Lung microvascular endothelial cell (primary cell): ENCODE data around the gene MACF1. TPM values are rescaled to one million over a fixed set of nuclear protein-coding genes. Genes with fewer than 3 reads are reported as not detected.
"Not testable (repeated sequence)": the region's sequence is repeated elsewhere in the genome, so short reads cannot be mapped to it uniquely, and the experiment has no call there.

Experiments used
- DNase-seq, 2 donors: peaks; one replicate each; pipeline versions ENCODE4 v3.0.0 to v3.0.0-alpha.2; 2010; ENCODE audit warnings: low read depth in 2 of 2
- total RNA-seq: library from RNA; depleted of rRNA; stranded (reverse); fragments of >200 nt; gene quantifications from 2 replicates; pipeline ENCODE4 v1.2.1, GENCODE V29; 2014

Gene MACF1
- total RNA-seq, 1 donor from 2014 or later = 392 TPM

- DNase-seq = no peak
Measured at GRCh38 chr1:39413902-39414528, 209.5 kb downstream of the MACF1 start.

DNA sequence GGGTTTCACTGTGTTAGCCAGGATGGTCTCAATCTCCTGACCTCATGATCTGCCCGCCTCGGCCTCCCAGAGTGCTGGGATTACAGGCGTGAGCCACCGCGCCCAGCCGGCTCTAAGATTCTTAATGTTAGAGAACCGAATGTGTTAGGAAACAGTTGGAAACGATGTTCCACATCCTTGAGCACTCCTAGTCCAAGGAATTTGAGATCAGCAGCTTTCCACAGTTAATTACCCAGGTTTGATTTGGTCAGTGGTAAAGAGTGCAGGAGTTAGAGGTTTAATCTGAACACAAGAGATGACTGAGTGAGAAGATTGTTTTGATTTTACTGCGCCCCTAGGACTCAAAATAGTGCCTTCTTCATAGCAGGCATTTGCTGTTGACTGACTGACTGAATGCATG lies 211.1 kb downstream of the MACF1 start:
- no peak for DNase-seq

GRCh38 chr1:39416609-39417008 lies 212.1 kb downstream of the MACF1 start:
- peak in 1 of 2 donors; percentile 62 for DNase-seq

DNA sequence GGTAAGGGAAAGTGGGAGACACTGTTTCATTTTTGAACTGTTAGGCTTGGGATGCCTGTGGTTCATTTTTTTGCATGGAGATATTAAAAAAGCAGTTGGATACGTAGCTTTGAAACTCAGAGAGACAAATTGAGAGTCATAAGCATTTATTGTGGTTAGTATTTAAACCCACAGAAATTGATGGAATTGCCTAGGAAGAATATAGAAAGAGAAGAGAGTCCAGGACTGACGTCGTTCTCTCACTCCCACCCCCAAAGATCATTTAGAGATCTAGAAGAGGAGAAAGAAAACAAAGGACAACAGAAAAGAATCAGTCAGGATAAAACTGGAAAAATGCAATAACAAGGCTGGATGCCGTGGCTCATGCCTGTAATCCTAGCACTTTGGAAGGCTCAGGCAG lies 213.7 kb downstream of the MACF1 start:
- DNase-seq = no peak

DNA sequence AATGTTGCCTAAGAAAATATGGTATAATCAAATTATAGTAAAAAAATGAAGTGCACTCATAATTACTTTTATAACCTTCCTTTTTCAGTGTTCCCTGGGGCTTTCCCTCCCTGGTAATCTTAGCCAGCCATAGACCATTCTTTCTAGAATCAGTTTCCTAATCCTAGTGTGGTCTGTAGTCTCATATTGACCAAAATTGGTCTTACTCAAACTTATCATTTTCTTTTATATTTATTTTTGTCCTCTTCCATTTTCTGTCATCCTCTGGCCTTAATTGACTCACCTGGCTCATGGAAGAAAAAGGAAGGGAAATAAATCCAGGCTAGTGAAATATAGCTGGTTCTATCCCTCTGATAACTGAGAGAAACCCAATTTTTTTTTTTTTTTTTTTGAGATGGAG lies 216.0 kb downstream of the MACF1 start:
- no peak for DNase-seq

GRCh38 chr1:39422614-39423013 lies 218.1 kb downstream of the MACF1 start:
- no peak for DNase-seq

- no peak for DNase-seq
Measured at GRCh38 chr1:39425151-39425550, 220.7 kb downstream of the MACF1 start.

DNA sequence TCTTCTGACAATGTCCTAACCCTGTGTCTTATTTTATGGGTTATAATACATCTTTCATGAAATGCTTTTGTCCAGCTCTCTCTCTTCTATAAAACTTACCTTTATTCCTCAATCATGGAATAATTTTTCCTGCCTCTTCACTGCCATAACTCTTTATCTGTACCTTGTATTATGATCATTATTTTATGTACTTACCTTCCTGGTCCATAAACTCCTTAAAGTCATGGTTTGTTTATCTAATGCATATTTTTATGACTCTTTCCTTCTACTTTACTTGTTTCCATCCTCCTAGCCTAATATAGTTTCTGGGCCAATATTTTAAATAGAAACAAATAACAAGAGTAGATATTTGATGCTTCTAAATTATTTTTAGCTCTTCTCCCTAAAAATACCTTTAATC lies 221.1 kb downstream of the MACF1 start:
- no peak for DNase-seq

- no peak for DNase-seq
Measured at GRCh38 chr1:39426346-39426745, 221.9 kb downstream of the MACF1 start.

GRCh38 chr1:39427374-39427773 lies 222.9 kb downstream of the MACF1 start:
- no peak for DNase-seq

- no peak for DNase-seq
Measured at GRCh38 chr1:39427912-39428311, 223.4 kb downstream of the MACF1 start.

DNA sequence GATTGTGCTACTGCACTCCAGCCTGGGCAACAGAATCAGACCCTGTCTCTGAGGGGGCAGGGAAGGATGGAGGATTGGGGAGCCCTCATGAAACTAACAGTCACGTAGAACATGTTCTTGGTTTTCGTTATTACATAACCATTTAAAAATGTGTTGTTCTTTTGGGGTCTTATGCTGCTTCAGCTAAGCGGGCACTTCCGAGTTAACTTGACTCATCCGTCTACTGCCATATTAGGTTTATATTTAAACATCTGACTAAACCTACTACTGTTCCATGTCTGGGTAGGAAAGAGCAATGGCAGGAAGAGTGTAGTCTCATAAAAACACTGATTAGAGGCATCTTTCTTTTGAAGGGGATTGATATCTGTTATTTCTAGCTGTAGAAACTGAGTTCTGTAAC lies 227.4 kb downstream of the MACF1 start:
- peak; percentile 23 to 87 for DNase-seq

DNA sequence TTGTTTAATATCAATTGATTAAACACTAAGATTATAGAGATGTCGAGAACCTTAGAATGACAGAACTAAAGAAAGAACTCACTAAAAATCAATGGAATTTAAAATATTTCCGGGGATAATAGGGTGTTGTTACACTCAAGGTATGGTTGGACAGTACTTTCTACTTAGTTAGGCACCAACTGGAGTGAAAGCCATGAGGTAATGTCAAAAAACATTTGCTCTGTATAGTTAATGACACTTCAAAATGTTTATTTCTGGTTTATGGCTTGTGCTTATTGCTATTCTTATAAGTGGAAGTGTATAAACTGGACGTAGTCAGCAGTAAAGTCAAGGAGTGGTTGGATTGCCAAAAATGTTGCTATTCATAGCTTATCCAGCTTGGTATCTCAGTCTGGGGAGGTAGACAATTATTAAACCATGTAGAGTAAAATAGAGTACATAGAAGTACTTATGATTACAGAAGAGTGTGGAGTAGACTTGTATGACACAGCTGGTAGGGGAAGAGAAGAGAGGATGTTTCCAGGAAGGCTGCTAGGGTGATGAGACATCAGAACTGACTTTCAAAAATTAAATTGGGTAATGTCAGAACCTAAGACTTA lies 230.4 kb downstream of the MACF1 start:
- peak in 1 of 2 donors; percentile 40 for DNase-seq

DNA sequence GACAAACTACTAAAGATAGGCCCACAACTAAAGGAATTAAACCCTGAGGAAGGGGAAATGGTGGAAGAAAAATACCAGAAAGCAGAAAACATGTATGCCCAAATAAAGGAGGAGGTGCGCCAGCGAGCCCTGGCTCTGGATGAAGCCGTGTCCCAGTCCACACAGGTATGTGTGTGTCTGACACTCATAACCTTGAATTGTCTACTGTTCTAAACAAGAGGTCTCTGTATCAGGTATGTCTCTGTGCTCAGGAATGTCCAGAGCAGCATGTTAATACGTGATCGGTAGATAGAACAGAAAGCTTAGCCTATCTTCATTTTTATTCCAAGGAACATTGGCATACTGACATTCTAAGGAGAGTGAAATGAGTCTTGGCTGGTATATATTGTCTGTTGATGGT lies 231.1 kb downstream of the MACF1 start:
- no peak for DNase-seq

DNA sequence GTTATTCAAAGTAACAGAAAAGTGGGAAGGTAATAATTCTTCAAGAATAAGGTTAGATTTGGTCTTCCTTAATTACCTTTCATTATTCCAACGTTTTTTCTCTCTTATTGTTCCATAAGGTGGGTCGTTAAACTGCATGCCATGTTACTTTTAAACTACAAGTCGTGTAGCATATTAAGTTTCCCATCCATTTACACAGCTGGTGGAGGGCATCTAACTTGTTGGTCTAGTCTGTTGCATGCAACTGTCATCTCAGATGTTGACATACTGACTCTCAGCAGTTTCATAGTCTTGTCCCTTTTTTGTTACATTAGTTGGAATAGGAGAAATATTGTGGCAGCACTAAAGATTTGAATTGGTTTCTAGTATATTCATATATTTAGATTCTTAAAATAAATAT lies 232.3 kb downstream of the MACF1 start:
- no peak for DNase-seq

DNA sequence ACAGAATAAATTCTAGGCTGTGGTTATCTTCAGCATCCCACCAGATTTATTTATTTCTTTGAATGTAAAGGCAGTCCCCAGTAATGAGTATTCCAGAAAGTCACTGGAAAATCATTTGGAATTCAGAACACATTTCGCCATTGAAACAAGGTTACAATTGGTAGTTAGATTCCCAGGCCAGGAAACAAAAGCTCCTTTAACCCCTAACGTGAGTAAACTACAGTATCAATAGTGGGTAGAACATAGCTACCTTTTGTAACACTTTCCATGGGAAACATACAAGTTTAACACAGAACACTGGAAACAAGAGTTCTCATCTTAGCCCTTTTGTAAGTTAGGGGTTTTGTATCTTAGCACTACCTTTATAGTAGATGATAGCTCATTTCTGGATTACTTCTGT lies 233.5 kb downstream of the MACF1 start:
- DNase-seq = no peak

DNA sequence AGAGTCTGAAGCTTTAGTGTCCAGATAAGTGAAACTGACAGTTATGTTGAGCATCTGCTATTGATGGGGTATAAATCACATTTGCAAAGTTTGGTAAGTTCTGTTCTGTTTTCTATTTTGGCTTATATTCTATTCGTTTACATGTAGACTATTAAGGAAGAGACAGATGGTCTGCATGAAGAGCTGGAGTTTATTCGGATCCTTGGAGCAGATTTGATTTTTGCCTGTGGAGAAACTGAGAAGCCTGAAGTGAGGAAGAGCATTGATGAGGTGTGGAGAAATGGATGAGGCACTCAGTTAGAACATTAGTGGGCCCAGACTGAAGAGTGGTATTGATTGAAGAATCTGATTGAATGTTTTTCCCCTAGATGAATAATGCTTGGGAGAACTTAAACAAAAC lies 236.4 kb downstream of the MACF1 start:
- no peak for DNase-seq

DNA sequence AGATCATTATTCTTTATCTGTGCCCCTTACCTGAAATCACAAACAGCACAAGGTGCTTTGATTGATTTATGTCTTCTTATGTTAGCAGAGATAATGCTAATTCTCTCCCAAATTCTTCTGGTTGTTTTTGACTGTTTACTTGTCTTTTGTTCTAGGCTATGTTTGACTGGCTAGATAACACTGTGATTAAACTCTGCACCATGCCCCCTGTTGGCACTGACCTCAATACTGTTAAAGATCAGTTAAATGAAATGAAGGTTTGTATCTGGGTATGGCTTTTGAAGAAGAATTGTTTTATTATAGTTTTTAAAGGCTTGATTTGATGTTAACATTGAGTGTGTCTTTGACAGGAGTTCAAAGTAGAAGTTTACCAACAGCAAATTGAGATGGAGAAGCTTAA lies 237.3 kb downstream of the MACF1 start:
- DNase-seq = no peak

- DNase-seq = no peak
Measured at GRCh38 chr1:39445573-39445972, 241.1 kb downstream of the MACF1 start.

- no peak for DNase-seq
Measured at GRCh38 chr1:39446986-39447567, 242.6 kb downstream of the MACF1 start.

DNA sequence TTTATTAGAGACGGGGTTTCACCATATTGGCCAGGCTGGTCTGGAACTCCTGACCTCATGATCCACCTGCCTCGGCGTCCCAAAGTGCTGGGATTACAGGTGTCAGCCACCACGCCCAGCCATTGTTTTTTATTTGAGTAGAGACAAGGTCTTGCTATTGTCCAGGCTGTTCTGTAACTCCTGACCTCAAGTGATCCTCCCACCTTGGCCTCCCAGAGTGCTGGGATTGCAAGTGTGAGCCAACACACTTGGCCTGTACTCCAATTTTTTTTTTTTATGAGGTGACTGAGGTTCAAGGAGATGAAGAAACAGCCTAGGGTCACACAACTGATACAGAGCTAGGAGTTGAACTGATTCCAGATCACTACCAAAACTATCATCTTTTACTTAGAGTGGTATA lies 245.5 kb downstream of the MACF1 start:
- not testable (repeated sequence) for DNase-seq

DNA sequence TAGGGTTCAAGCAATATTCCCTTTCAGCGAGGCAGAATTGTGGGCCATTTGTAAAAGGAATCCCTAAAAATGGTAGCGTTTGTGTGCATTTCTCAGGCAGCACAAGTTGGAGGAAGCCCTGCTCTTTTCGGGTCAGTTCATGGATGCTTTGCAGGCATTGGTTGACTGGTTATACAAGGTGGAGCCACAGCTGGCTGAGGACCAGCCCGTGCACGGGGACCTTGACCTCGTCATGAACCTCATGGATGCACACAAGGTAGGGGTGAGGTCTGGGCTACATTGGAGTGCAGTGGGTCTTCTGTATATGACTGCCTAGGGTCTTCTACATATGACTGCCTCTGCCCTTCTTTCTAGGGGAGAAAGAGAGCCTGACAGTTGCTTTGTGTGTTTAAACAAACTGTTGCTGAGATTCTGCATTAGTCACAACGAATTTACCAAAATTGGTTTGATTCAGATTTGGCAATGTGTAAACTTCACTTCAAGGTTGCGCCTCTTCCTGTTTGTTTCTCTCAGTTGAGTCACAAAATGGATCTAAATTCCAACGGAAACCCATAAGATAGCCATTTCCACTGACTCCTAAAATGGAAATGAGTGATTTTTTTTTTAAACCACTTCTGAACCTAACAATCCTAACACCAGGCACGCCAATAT lies 246.6 kb downstream of the MACF1 start:
- peak; percentile 61 to 93 for DNase-seq

DNA sequence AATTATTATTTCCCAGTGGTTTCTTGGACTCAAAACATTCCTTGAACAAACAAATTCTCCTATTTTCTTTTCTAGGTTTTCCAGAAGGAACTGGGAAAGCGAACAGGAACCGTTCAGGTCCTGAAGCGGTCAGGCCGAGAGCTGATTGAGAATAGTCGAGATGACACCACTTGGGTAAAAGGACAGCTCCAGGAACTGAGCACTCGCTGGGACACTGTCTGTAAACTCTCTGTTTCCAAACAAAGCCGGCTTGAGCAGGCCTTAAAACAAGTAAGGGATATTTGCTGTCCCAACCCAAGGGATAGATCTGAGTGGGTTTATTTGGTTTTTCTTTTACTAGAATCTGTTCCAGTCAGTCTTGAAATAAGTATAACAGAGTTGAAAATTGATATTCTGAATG lies 247.6 kb downstream of the MACF1 start:
- DNase-seq = no peak
